Stimulated activated CD4-positive, alpha-beta T cell treated with anti-CD3 and anti-CD28 coated beads, Interleukin-12 subunit alpha, Interleukin-12 subunit beta, amount 100 ng/mL, for 4 hours (primary cell): ENCODE results near the gene PLA2G4E.

ENCODE experiments used
- DNase-seq: peaks from one replicate; pipeline ENCODE4 v3.0.0-alpha.2; 2020

The PLA2G4E gene

GRCh38 chr15:41951571-41951970 is 69.3 kb downstream of the PLA2G4E start:
- no peak for DNase-seq

GRCh38 chr15:41950489-41950888 is 70.4 kb downstream of the PLA2G4E start:
- DNase-seq = no peak

GRCh38 chr15:41950127-41950483 is 70.7 kb downstream of the PLA2G4E start:
- DNase-seq = no peak

- no peak for DNase-seq
Observed at GRCh38 chr15:41949401-41950126, 71.3 kb downstream of the PLA2G4E start.

- no peak for DNase-seq
Observed at GRCh38 chr15:41948490-41948889, 72.4 kb downstream of the PLA2G4E start.

GRCh38 chr15:41946970-41947369 is 73.9 kb downstream of the PLA2G4E start:
- DNase-seq = no peak

- DNase-seq = no peak
Observed at GRCh38 chr15:41945731-41946130, 75.1 kb downstream of the PLA2G4E start.

GRCh38 chr15:41945221-41945620 is 75.6 kb downstream of the PLA2G4E start:
- DNase-seq = no peak

GRCh38 chr15:41944313-41944940 is 76.4 kb downstream of the PLA2G4E start:
- no peak for DNase-seq

- no peak for DNase-seq
Observed at GRCh38 chr15:41943543-41944312, 77.1 kb downstream of the PLA2G4E start.

GRCh38 chr15:41942886-41943285 is 78.0 kb downstream of the PLA2G4E start:
- no peak for DNase-seq

GRCh38 chr15:41941644-41942415 is 79.0 kb downstream of the PLA2G4E start:
- DNase-seq = no peak

GRCh38 chr15:41940441-41940857 is 80.4 kb downstream of the PLA2G4E start:
- peak; percentile 48 for DNase-seq

- DNase-seq = no peak
Observed at GRCh38 chr15:41939986-41940385, 80.9 kb downstream of the PLA2G4E start.

- no peak for DNase-seq
Observed at GRCh38 chr15:41937568-41937923, 83.3 kb downstream of the PLA2G4E start.

- DNase-seq = peak; percentile 72
Observed at GRCh38 chr15:41936649-41937567, 83.9 kb downstream of the PLA2G4E start.

- DNase-seq = no peak
Observed at GRCh38 chr15:41936155-41936554, 84.7 kb downstream of the PLA2G4E start.

- no peak for DNase-seq
Observed at GRCh38 chr15:41935566-41936020, 85.2 kb downstream of the PLA2G4E start.

GRCh38 chr15:41934843-41935242 is 86.0 kb downstream of the PLA2G4E start:
- DNase-seq = peak; percentile 59

GRCh38 chr15:41933771-41934170 is 87.1 kb downstream of the PLA2G4E start:
- no peak for DNase-seq

GRCh38 chr15:41933326-41933725 is 87.5 kb downstream of the PLA2G4E start:
- DNase-seq = no peak
